GM12892 (cell line): ENCODE data around the gene TMEM217.

Source experiments
- POLR2A ChIP-seq: IDR thresholded peaks from 2 replicates; pipeline ENCODE4 v1.6.1; 2011; ENCODE audit warnings: low read depth, low read length, control low read depth
- POLR2AphosphoS5 ChIP-seq: IDR thresholded peaks from 2 replicates; pipeline ENCODE4 v1.6.1; 2011; ENCODE audit warnings: low read depth, low read length, control low read depth
- TAF1 ChIP-seq: IDR thresholded peaks from 2 replicates; pipeline ENCODE4 v1.6.1; 2011; ENCODE audit warnings: low read depth, mild to moderate bottlenecking, control low read depth, low read length, borderline replicate concordance

DNA sequence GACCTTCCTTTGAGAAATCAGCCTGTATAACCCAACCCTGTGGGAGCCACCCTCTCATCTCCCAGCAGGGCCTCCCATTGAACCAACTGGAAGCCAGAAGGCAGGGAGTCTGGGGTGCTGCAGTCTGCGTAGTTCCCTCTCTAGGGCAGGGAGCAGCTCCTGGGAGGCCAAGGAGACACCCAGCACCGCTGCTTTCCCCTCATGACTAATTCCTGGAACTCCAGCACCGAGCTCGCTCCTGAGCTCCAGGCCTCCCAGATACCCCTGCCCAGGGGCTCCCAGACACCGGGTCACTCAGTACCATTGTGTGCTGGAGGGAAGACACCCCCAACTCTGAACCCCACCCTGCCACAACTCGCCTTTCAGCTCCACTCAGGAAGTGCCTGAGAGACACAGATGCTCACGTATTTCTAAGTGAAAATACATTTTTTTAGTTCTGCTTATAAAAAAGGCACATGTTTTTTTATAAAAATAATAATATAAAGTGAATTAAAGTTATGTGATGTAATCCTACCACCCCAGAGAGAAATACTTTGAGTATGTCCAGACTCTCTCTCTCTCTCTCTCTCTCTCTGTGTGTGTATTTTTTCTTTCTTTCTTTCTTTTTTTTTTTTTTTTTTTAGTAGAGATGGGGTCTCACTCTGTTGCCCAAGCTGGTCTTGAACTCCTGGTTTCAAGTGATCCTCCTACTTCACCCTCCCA is 70.5 kb downstream of the TMEM217 start:
- TF ChIP-seq POLR2A (no peak), POLR2AphosphoS5 (no peak), TAF1 (no peak)
